Fibroblast of the aortic adventitia (primary cell): ENCODE data around the gene CALHM4. TPM values are rescaled to one million over a fixed set of nuclear protein-coding genes. Genes with fewer than 3 reads are reported as not detected.

Source experiments
- total RNA-seq: library from RNA; depleted of rRNA; stranded (reverse); fragments of >200 nt; gene quantifications from 2 replicates; pipeline ENCODE4 v1.2.3, GENCODE V29; 2012; ENCODE audit warnings: low replicate concordance

The CALHM4 gene
- total RNA-seq, 1 donor: not detected

Other genes with a start within 250 kb of the CALHM4 start
- gene DSE, start 182.8 kb upstream of the CALHM4 start, total RNA-seq: 50.7 and 61.2 TPM in 2 replicates
- 0.18 and 1.6 TPM in 2 replicates for gene CALHM6, start 92.4 kb upstream of the CALHM4 start, total RNA-seq
- 6.8 and 8.2 TPM in 2 replicates for gene CALHM5, start 42.1 kb upstream of the CALHM4 start, total RNA-seq
- 0.45 TPM in 1 of 2 replicates, not detected in the other for gene TRAPPC3L, start 8.1 kb upstream of the CALHM4 start, total RNA-seq
- 66.9 and 76.7 TPM in 2 replicates for gene RWDD1, start 17.8 kb downstream of the CALHM4 start, total RNA-seq
- 0.54 and 0.82 TPM in 2 replicates for gene RSPH4A, start 62.7 kb downstream of the CALHM4 start, total RNA-seq
- 6.5 and 10.2 TPM in 2 replicates for gene ZUP1, start 115.0 kb downstream of the CALHM4 start, total RNA-seq
- 8.3 and 13.2 TPM in 2 replicates for gene KPNA5, start 127.5 kb downstream of the CALHM4 start, total RNA-seq
- 1.6 TPM in 1 of 2 replicates, not detected in the other for gene FAM162B, start 212.0 kb downstream of the CALHM4 start, total RNA-seq